K562 (cell line): ENCODE measurements around the gene MEX3D. TPM values are rescaled to one million over a fixed set of nuclear protein-coding genes. Genes with fewer than 3 reads are reported as not detected.

Experiments used
- ATF4 ChIP-seq: fragments of 450-650 bp; formaldehyde crosslinking; IDR thresholded peaks from 2 replicates; pipeline ENCODE4 v1.4.0; 2022; ENCODE audit warnings: mild to moderate bottlenecking, moderate library complexity
- CCAR2 ChIP-seq: fragments of 200-400 bp; formaldehyde crosslinking; IDR thresholded peaks from 2 replicates; pipeline ENCODE4 v1.6.1; 2017; ENCODE audit warnings: mild to moderate bottlenecking, low read depth, low read length
- CLOCK ChIP-seq: fragments of 250-450 bp; sonication (Bioruptor Pico); IDR thresholded peaks from 2 replicates; pipeline ENCODE4 v1.4.0; 2020; ENCODE audit warnings: mild to moderate bottlenecking, moderate library complexity, borderline replicate concordance
- EGR1 ChIP-seq: fragments of 450-650 bp; conservative IDR thresholded peaks from 2 replicates; pipeline ENCODE4 v1.6.1; 2017; ENCODE audit warnings: mild to moderate bottlenecking
- ETS2 ChIP-seq: IDR thresholded peaks from 2 replicates; pipeline ENCODE4 v1.6.1; 2016; ENCODE audit warnings: borderline replicate concordance, missing genetic modification characterization, mild to moderate bottlenecking, moderate library complexity, missing compliant biosample characterization; ENCODE audit not compliant: poor library complexity, severe bottlenecking
- GATAD2A ChIP-seq: fragments of 450-650 bp; IDR thresholded peaks from 2 replicates; pipeline ENCODE4 v1.6.1; 2017
- HMG20A ChIP-seq: fragments of 450-650 bp; formaldehyde crosslinking; conservative IDR thresholded peaks from 2 replicates; pipeline ENCODE4 v1.4.0; 2020; ENCODE audit warnings: mild to moderate bottlenecking, mixed read lengths
- IRF2 ChIP-seq: sonication (generic); formaldehyde crosslinking; IDR thresholded peaks from 2 replicates; pipeline ENCODE4 v1.8.1; 2022; ENCODE audit warnings: mild to moderate bottlenecking, missing genetic modification reagents
- KDM1A ChIP-seq, 2 experiments: fragments of 450-650 bp; IDR thresholded peaks; 2 replicates each; pipeline ENCODE4 v1.6.1; 2016; ENCODE audit warnings: mild to moderate bottlenecking in 2 of 2
- NBN ChIP-seq: fragments of 450-650 bp; IDR thresholded peaks from 2 replicates; pipeline ENCODE4 v1.6.1; 2016; ENCODE audit warnings: low read depth, mild to moderate bottlenecking
- NKRF ChIP-seq: fragments of 450-650 bp; IDR thresholded peaks from 2 replicates; pipeline ENCODE4 v1.6.1; 2016; ENCODE audit warnings: borderline replicate concordance
- RBM39 ChIP-seq: fragments of 200-400 bp; formaldehyde crosslinking; optimal IDR thresholded peaks from 2 replicates; pipeline ENCODE3; 2018; ENCODE audit warnings: low read depth, low read length
- RCOR1 ChIP-seq, 2 experiments: IDR thresholded peaks; 2 replicates each; pipeline ENCODE4 v1.6.1; 2012; ENCODE audit warnings: low read depth in 2 of 2, low read length in 2 of 2, borderline replicate concordance in 1 of 2, improper control_type of control experiment in 1 of 2
- SAFB ChIP-seq: fragments of 200-400 bp; formaldehyde crosslinking; IDR thresholded peaks from 2 replicates; pipeline ENCODE4 v1.6.1; 2017; ENCODE audit warnings: low read depth, low read length, borderline replicate concordance
- SRSF1 ChIP-seq: fragments of 200-400 bp; formaldehyde crosslinking; IDR thresholded peaks from 2 replicates; pipeline ENCODE4 v1.6.1; 2017; ENCODE audit warnings: mild to moderate bottlenecking, low read depth, low read length, moderate library complexity
- YBX1 ChIP-seq: fragments of 450-650 bp; IDR thresholded peaks from 2 replicates; pipeline ENCODE4 v1.7.1; 2016; ENCODE audit warnings: mild to moderate bottlenecking
- ZKSCAN3 ChIP-seq: fragments of 250-450 bp; sonication (Bioruptor Pico); IDR thresholded peaks from 2 replicates; pipeline ENCODE4 v1.4.0; 2020
- ZNF133 ChIP-seq: fragments of 250-450 bp; sonication (Bioruptor Pico); IDR thresholded peaks from 2 replicates; pipeline ENCODE4 v1.4.0; 2020; ENCODE audit warnings: mild to moderate bottlenecking
- ZNF584 ChIP-seq: fragments of 200-800 bp; sonication (Bioruptor generic); IDR thresholded peaks from 2 replicates; pipeline ENCODE4 v1.6.1; 2016; ENCODE audit warnings: low read depth, mild to moderate bottlenecking, missing genetic modification characterization, missing compliant biosample characterization
- ZNF830 ChIP-seq: fragments of 250-450 bp; sonication (Bioruptor Pico); IDR thresholded peaks from 2 replicates; pipeline ENCODE4 v1.5.0; 2021; ENCODE audit warnings: mild to moderate bottlenecking
- polyA plus RNA-seq, 8 experiments: library from polyadenylated mRNA; depleted of rRNA in 4 of 8; stranded (reverse) in 5 of 8; unstranded in 3 of 8; fragments of >200 nt; fragmentation: Nextera tagmentation in 2 of 8; fragmentation: Illumina TruSeq in 1 of 8; extraction: Ambion mirVana in 2 of 8; extraction: Trizol in 1 of 8; gene quantifications; 2 replicates each; pipeline versions ENCODE4 v1.2.1 to v1.2.3, GENCODE V29; 2011 to 2014; ENCODE audit warnings: inconsistent platforms in 1 of 8, missing spikeins in 1 of 8
- total RNA-seq, 7 experiments: library from RNA; depleted of rRNA in 6 of 7; stranded (reverse); fragments of >200 nt in 6 of 7; fragmentation: Illumina TruSeq in 2 of 7; extraction: Trizol in 2 of 7; gene quantifications; 2 replicates each; pipeline versions ENCODE4 v1.2.1 to v1.2.3, GENCODE V29; 2011 to 2021; ENCODE audit warnings: low replicate concordance in 1 of 7
- TF ChIP-seq, protein P1 (sequence below): sonication (generic); formaldehyde crosslinking; IDR thresholded peaks from 2 replicates; pipeline ENCODE4 v1.8.0; 2023; ENCODE audit warnings: mild to moderate bottlenecking, missing genetic modification reagents

MEX3D gene
- total and polyA plus RNA-seq, 9 of the 15 experiments (the other 6 are each of a cell fraction or from before 2014, with no cell fraction given), result 1.7 to 39.3 (median 5.7) TPM

GRCh38 chr19:1524287-1524971 lies 43.7 kb downstream of the MEX3D start (continued):
- TF ChIP-seq ATF4 (CRISPR knock-in tag) (no peak), ETS2 (tag) (no peak), KDM1A (IDR thresholded peaks at IDR 0.05) (peak in 1 of 2 experiments; percentile 55; a peak in 1 of 4 replicates), RCOR1 (IDR thresholded peaks at IDR 0.05; ENCODE audit: borderline replicate concordance in 1 of 2, low read depth in 2 of 2, low read length in 2 of 2) (no peak), NBN (0 out of 2 replicates have a peak, but pooled peaks have one; percentile 23), EGR1 (0 out of 2 replicates have a peak, but pooled peaks have one; percentile 31), SAFB (peak; percentile 89), SRSF1 (no peak), GATAD2A (0 out of 2 replicates have a peak, but pooled peaks have one; percentile 33), YBX1 (0 out of 2 replicates have a peak, but pooled peaks have one; percentile 10), HMG20A (CRISPR knock-in tag) (no peak), ZNF830 (CRISPR knock-in tag) (no peak), CLOCK (CRISPR knock-in tag) (no peak), RBM39 (no peak), ZNF584 (no peak), CCAR2 (no peak), IRF2 (no peak), ZNF133 (CRISPR knock-in tag) (no peak), NKRF (peak; percentile 63), ZKSCAN3 (CRISPR knock-in tag) (no peak)
- TF ChIP-seq, protein P1, sequence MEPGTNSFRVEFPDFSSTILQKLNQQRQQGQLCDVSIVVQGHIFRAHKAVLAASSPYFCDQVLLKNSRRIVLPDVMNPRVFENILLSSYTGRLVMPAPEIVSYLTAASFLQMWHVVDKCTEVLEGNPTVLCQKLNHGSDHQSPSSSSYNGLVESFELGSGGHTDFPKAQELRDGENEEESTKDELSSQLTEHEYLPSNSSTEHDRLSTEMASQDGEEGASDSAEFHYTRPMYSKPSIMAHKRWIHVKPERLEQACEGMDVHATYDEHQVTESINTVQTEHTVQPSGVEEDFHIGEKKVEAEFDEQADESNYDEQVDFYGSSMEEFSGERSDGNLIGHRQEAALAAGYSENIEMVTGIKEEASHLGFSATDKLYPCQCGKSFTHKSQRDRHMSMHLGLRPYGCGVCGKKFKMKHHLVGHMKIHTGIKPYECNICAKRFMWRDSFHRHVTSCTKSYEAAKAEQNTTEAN (CRISPR knock-in tag), result no peak
